GM19452 (cell line): Measurements from ENCODE around the gene CNBD2.
"Not testable (repeated sequence)": the region's sequence is repeated elsewhere in the genome, so short reads cannot be mapped to it uniquely, and the experiment has no call there.

Source experiments
- ATAC-seq: cut with Tn5 transposase; IDR thresholded peaks from one replicate; pipeline ENCODE4 v1.9.1; 2021; ENCODE audit not compliant: unreplicated experiment

CNBD2 gene

GRCh38 chr20:36060676-36061075 is 92.3 kb downstream of the CNBD2 start:
- no peak for ATAC-seq

- no peak for ATAC-seq
Observed at GRCh38 chr20:36061754-36062153, 93.4 kb downstream of the CNBD2 start.

- no peak for ATAC-seq
Observed at GRCh38 chr20:36062799-36063198, 94.4 kb downstream of the CNBD2 start.

- no peak for ATAC-seq
Observed at GRCh38 chr20:36063916-36064657, 95.7 kb downstream of the CNBD2 start.

- ATAC-seq, result peak; percentile 90
Observed at GRCh38 chr20:36064658-36065426, 96.5 kb downstream of the CNBD2 start.

GRCh38 chr20:36065427-36065998 is 97.1 kb downstream of the CNBD2 start:
- ATAC-seq, result no peak

- ATAC-seq, result no peak
Observed at GRCh38 chr20:36066777-36067176, 98.4 kb downstream of the CNBD2 start.

GRCh38 chr20:36068526-36068925 is 100.1 kb downstream of the CNBD2 start:
- ATAC-seq, result not testable (repeated sequence)

- ATAC-seq, result no peak
Observed at GRCh38 chr20:36070451-36070850, 102.1 kb downstream of the CNBD2 start.

GRCh38 chr20:36071848-36072247 is 103.5 kb downstream of the CNBD2 start:
- ATAC-seq, result no peak

- no peak for ATAC-seq
Observed at GRCh38 chr20:36074983-36075382, 106.6 kb downstream of the CNBD2 start.

GRCh38 chr20:36077762-36078161 is 109.4 kb downstream of the CNBD2 start:
- ATAC-seq, result not testable (repeated sequence)

- ATAC-seq, result no peak
Observed at GRCh38 chr20:36079486-36079885, 111.1 kb downstream of the CNBD2 start.

GRCh38 chr20:36079984-36080383 is 111.6 kb downstream of the CNBD2 start:
- not testable (repeated sequence) for ATAC-seq
